Measurements from ENCODE around the gene CDC5L. TPM values are rescaled to one million over a fixed set of nuclear protein-coding genes. Genes with fewer than 3 reads are reported as not detected.
"Not testable (repeated sequence)": the region's sequence is repeated elsewhere in the genome, so short reads cannot be mapped to it uniquely, and the experiment has no call there.

The CDC5L gene
- total RNA-seq, 4 donors from 2014 or later: 17.8 to 24.7 (median 20.8) TPM

- TF ChIP-seq CTCF (IDR thresholded peaks at IDR 0.05) (no peak), POLR2A (IDR thresholded peaks at IDR 0.05) (no peak)
- peaks cover 0 to 5% of the 10 kb centered on the region in 2 donors for H3K4me1 ChIP-seq
- H3K9me3 ChIP-seq: no peaks in the 10 kb centered on the region
- H3K27me3 ChIP-seq: no peaks in the 10 kb centered on the region
- 70 to 71% methylated on average over 8 of the region's 8 CpGs for WGBS, 2 donors
- H3K27ac ChIP-seq: no peak overlapping the region
- H3K4me3 ChIP-seq (replicated peaks in 1 of 3): no peak overlapping the region
- H3K36me3 ChIP-seq: no peaks in the 10 kb centered on the region
- no peak for DNase-seq
- intact Hi-C loops (cut with DNase I): no loop called here
Measured at GRCh38 chr6:44341095-44341890, 46.2 kb upstream of the CDC5L start.

GRCh38 chr6:44342052-44342451 lies 45.5 kb upstream of the CDC5L start:
- Histone ChIP-seq H3K27ac (no peak overlapping the region), H3K4me3 (replicated peaks in 1 of 3) (no peak overlapping the region), H3K4me1 (peaks cover 0 to 5% of the 10 kb centered on the region in 2 donors), H3K36me3 (no peaks in the 10 kb centered on the region), H3K27me3 (no peaks in the 10 kb centered on the region), H3K9me3 (no peaks in the 10 kb centered on the region)
- intact Hi-C loops (cut with DNase I): no loop called here
- 59 to 66% methylated on average over 6 of the region's 6 CpGs for WGBS, 2 donors
- TF ChIP-seq POLR2A (IDR thresholded peaks at IDR 0.05) (no peak), CTCF (IDR thresholded peaks at IDR 0.05) (no peak)
- DNase-seq: no peak

GRCh38 chr6:44342489-44342888 lies 45.0 kb upstream of the CDC5L start, which contains the start of gene SPATS1:
Gene SPATS1, plus strand, starts transcription at chr6:44342650. Its CDS starts 446 bp downstream, at chr6:44343096.
- no peak for TF ChIP-seq CTCF (IDR thresholded peaks at IDR 0.05)
- TF ChIP-seq POLR2A (IDR thresholded peaks at IDR 0.05): no peak
- intact Hi-C loops (cut with DNase I): no loop called here
- H3K4me3 ChIP-seq (replicated peaks in 1 of 3): no peak within 1 kb of the TSS
- DNase-seq: peak; percentile 6 to 10
- no peak within 1 kb of the TSS for H3K27ac ChIP-seq
- WGBS, 2 donors: 4 to 13% methylated on average over 5 to 22 of the region's 31 CpGs
- H3K9me3 ChIP-seq: no peaks in the 10 kb centered on the region
- no peaks in the 10 kb centered on the region for H3K36me3 ChIP-seq
- no peaks in the 10 kb centered on the region for H3K27me3 ChIP-seq
- H3K4me1 ChIP-seq: peaks cover 0 to 5% of the 10 kb centered on the region in 2 donors

- H3K4me3 ChIP-seq (replicated peaks in 1 of 3); H3K36me3 ChIP-seq; H3K4me1 ChIP-seq; H3K27ac ChIP-seq; DNase-seq; H3K9me3 ChIP-seq; intact Hi-C loops (cut with DNase I); H3K27me3 ChIP-seq: not testable (repeated sequence)
- WGBS, 2 donors: 85% methylated on average over 4 of the region's 4 CpGs
Measured at GRCh38 chr6:44346818-44347217, 40.7 kb upstream of the CDC5L start.

GRCh38 chr6:44349904-44350649 lies 37.4 kb upstream of the CDC5L start:
- intact Hi-C loops (cut with DNase I): no loop called here
- WGBS, 2 donors: 72 to 74% methylated on average over 6 of the region's 6 CpGs
- Histone ChIP-seq H3K27me3 (no peaks in the 10 kb centered on the region), H3K36me3 (no peaks in the 10 kb centered on the region), H3K27ac (no peak overlapping the region), H3K9me3 (no peaks in the 10 kb centered on the region), H3K4me1 (no peaks in the 10 kb centered on the region), H3K4me3 (replicated peaks in 1 of 3) (no peak overlapping the region)
- DNase-seq: no peak
- TF ChIP-seq POLR2A (IDR thresholded peaks at IDR 0.05) (no peak), CTCF (IDR thresholded peaks at IDR 0.05) (no peak)

GRCh38 chr6:44350650-44350994 lies 36.9 kb upstream of the CDC5L start:
- 72 to 75% methylated on average over 4 of the region's 4 CpGs for WGBS, 2 donors
- H3K4me3 ChIP-seq (replicated peaks in 1 of 3); H3K36me3 ChIP-seq; H3K27ac ChIP-seq; H3K9me3 ChIP-seq; DNase-seq; H3K27me3 ChIP-seq; H3K4me1 ChIP-seq; intact Hi-C loops (cut with DNase I): not testable (repeated sequence)

All from thyroid gland (tissue), 4 donors.